K562 (cell line): Measurements from ENCODE around the gene MPHOSPH10. TPM values are rescaled to one million over a fixed set of nuclear protein-coding genes. Genes with fewer than 3 reads are reported as not detected.

Source experiments
- ARID3B ChIP-seq: fragments of 250-450 bp; sonication (Bioruptor Pico); IDR thresholded peaks from 2 replicates; pipeline ENCODE4 v1.4.0; 2020; ENCODE audit warnings: borderline replicate concordance
- CHD4 ChIP-seq: fragments of 200-600 bp; sonication (generic); IDR thresholded peaks from 3 replicates; pipeline ENCODE4 v1.6.1; 2012; ENCODE audit warnings: low read depth, mild to moderate bottlenecking, mixed read lengths, low read length, inconsistent platforms; ENCODE audit not compliant: insufficient read depth, insufficient replicate concordance, poor library complexity, severe bottlenecking
- CUX1 ChIP-seq: fragments of 200-800 bp; sonication (Bioruptor generic); IDR thresholded peaks from 2 replicates; pipeline ENCODE4 v1.6.1; 2016; ENCODE audit warnings: missing genetic modification characterization, missing compliant biosample characterization
- GABPB1 ChIP-seq: sonication (generic); formaldehyde crosslinking; IDR thresholded peaks from 2 replicates; pipeline ENCODE4 v1.8.0; 2022; ENCODE audit warnings: mild to moderate bottlenecking, missing genetic modification reagents
- HIVEP1 ChIP-seq: fragments of 250-450 bp; sonication (Bioruptor Pico); IDR thresholded peaks from 2 replicates; pipeline ENCODE4 v1.4.0; 2020; ENCODE audit warnings: mild to moderate bottlenecking
- LEF1 ChIP-seq: fragments of 450-650 bp; IDR thresholded peaks from 2 replicates; pipeline ENCODE4 v1.6.1; 2016; ENCODE audit warnings: mild to moderate bottlenecking
- MYNN ChIP-seq, 2 experiments: sonication (generic); formaldehyde crosslinking in 1 of 2; IDR thresholded peaks; 2 replicates each; pipeline versions ENCODE4 v1.5.0 to v1.6.1; 2016 to 2020; ENCODE audit warnings: antibody characterized with exemption in 1 of 2, missing genetic modification reagents in 1 of 2
- RAD21 ChIP-seq, 2 experiments: fragments of 250-450 bp in 1 of 2; fragments of 450-650 bp in 1 of 2; sonication (Bioruptor Pico) in 1 of 2; formaldehyde crosslinking in 1 of 2; IDR thresholded peaks in 1 of 2; conservative IDR thresholded peaks in 1 of 2; 2 replicates each; pipeline versions ENCODE4 v1.4.0 to v1.8.0; 2020 to 2022; ENCODE audit warnings: mild to moderate bottlenecking in 2 of 2, moderate library complexity in 1 of 2
- RBFOX2 ChIP-seq: fragments of 200-400 bp; formaldehyde crosslinking; IDR thresholded peaks from 2 replicates; pipeline ENCODE4 v1.6.1; 2017; ENCODE audit warnings: low read depth, mild to moderate bottlenecking, low read length, moderate library complexity
- RFX5 ChIP-seq: IDR thresholded peaks from 2 replicates; pipeline ENCODE4 v1.6.1; 2011; ENCODE audit warnings: low read depth, mild to moderate bottlenecking, improper control_type of control experiment, low read length
- RUNX1 ChIP-seq: sonication (generic); IDR thresholded peaks from 2 replicates; pipeline ENCODE4 v1.6.1; 2016; ENCODE audit warnings: antibody characterized with exemption, low read depth
- SETDB1 ChIP-seq: IDR thresholded peaks from one replicate; pipeline ENCODE4 v1.6.1; 2012; ENCODE audit warnings: low read length, control low read depth, inconsistent platforms
- SLC30A9 ChIP-seq: fragments of 250-450 bp; sonication (Bioruptor Pico); IDR thresholded peaks from 2 replicates; pipeline ENCODE4 v1.8.0; 2022; ENCODE audit warnings: mild to moderate bottlenecking, moderate library complexity
- SMARCA4 ChIP-seq: fragments of 450-650 bp; IDR thresholded peaks from 2 replicates; pipeline ENCODE4 v1.6.1; 2016
- SRSF9 ChIP-seq: fragments of 200-400 bp; formaldehyde crosslinking; IDR thresholded peaks from 2 replicates; pipeline ENCODE4 v1.6.1; 2017; ENCODE audit warnings: low read depth, low read length, borderline replicate concordance
- TAF15 ChIP-seq: fragments of 200-400 bp; formaldehyde crosslinking; IDR thresholded peaks from 2 replicates; pipeline ENCODE4 v1.6.1; 2017; ENCODE audit warnings: mild to moderate bottlenecking, low read depth, low read length, moderate library complexity
- TOE1 ChIP-seq, 2 experiments: fragments of 450-650 bp in 1 of 2; sonication (generic) in 1 of 2; formaldehyde crosslinking in 1 of 2; IDR thresholded peaks; 2 replicates each; pipeline versions ENCODE4 v1.7.1 to v1.8.0; 2016 to 2022; ENCODE audit warnings: borderline replicate concordance in 2 of 2, mild to moderate bottlenecking in 2 of 2, antibody characterized with exemption in 1 of 2, inconsistent platforms in 1 of 2, low read depth in 1 of 2, missing genetic modification reagents in 1 of 2, moderate library complexity in 1 of 2
- ZNF280B ChIP-seq: fragments of 250-450 bp; sonication (Bioruptor Pico); IDR thresholded peaks from 2 replicates; pipeline ENCODE4 v1.5.1; 2021; ENCODE audit warnings: mild to moderate bottlenecking
- ZNF384 ChIP-seq: IDR thresholded peaks from 2 replicates; pipeline ENCODE4 v1.6.1; 2012; ENCODE audit warnings: low read depth, low read length, improper control_type of control experiment
- polyA plus RNA-seq, 8 experiments: library from polyadenylated mRNA; depleted of rRNA in 4 of 8; stranded (reverse) in 5 of 8; unstranded in 3 of 8; fragments of >200 nt; fragmentation: Nextera tagmentation in 2 of 8; fragmentation: Illumina TruSeq in 1 of 8; extraction: Ambion mirVana in 2 of 8; extraction: Trizol in 1 of 8; gene quantifications; 2 replicates each; pipeline versions ENCODE4 v1.2.1 to v1.2.3, GENCODE V29; 2011 to 2014; ENCODE audit warnings: inconsistent platforms in 1 of 8, missing spikeins in 1 of 8
- total RNA-seq, 7 experiments: library from RNA; depleted of rRNA in 6 of 7; stranded (reverse); fragments of >200 nt in 6 of 7; fragmentation: Illumina TruSeq in 2 of 7; extraction: Trizol in 2 of 7; gene quantifications; 2 replicates each; pipeline versions ENCODE4 v1.2.1 to v1.2.3, GENCODE V29; 2011 to 2021; ENCODE audit warnings: low replicate concordance in 1 of 7

MPHOSPH10 gene
- total and polyA plus RNA-seq, 9 of the 15 experiments (the other 6 are each of a cell fraction or from before 2014, with no cell fraction given), result 36.8 to 83.7 (median 58.5) TPM

- TF ChIP-seq ZNF280B (CRISPR knock-in tag), result no peak
- no peak for TF ChIP-seq SRSF9
- TF ChIP-seq TAF15, result no peak
- no peak for TF ChIP-seq CHD4
- TF ChIP-seq SMARCA4, result no peak
- no peak for TF ChIP-seq MYNN (IDR thresholded peaks at IDR 0.05)
- no peak for TF ChIP-seq MYNN (CRISPR knock-in tag; IDR thresholded peaks at IDR 0.05)
- TF ChIP-seq LEF1, result no peak
- TF ChIP-seq ZNF384, result peak; percentile 52
- no peak for TF ChIP-seq SETDB1
- peak; percentile 98 for TF ChIP-seq GABPB1 (CRISPR knock-in tag)
- no peak; a peak in 1 of 4 replicates for TF ChIP-seq RAD21 (CRISPR knock-in tag; conservative IDR thresholded peaks at IDR 0.05 in 1 of 2, IDR thresholded peaks at IDR 0.05 in 1 of 2)
- TF ChIP-seq RUNX1, result no peak; the same call in 1 of the 2 replicates
- TF ChIP-seq CUX1 (CRISPR knock-in tag), result no peak
- peak; percentile 97 for TF ChIP-seq RBFOX2
- TF ChIP-seq SLC30A9 (CRISPR knock-in tag), result no peak
- no peak for TF ChIP-seq RFX5
- peak; percentile 69; the same call in 1 of the 2 replicates for TF ChIP-seq TOE1 (IDR thresholded peaks at IDR 0.05; ENCODE audit: borderline replicate concordance)
- no peak; the same call in 1 of the 2 replicates for TF ChIP-seq TOE1 (CRISPR knock-in tag; IDR thresholded peaks at IDR 0.05; ENCODE audit: borderline replicate concordance, low read depth)
- 0 out of 2 replicates have a peak, but pooled peaks have one; percentile 10 for TF ChIP-seq HIVEP1 (CRISPR knock-in tag)
- no peak for TF ChIP-seq ARID3B
These were observed at the start of gene MPHOSPH10, which contains the start of gene MCEE (continued) for GRCh38 chr2:71130152-71130904.
